Activated naive CD4-positive, alpha-beta T cell treated with anti-CD3 and anti-CD28 coated beads for 36 hours (primary cell): ENCODE results near the gene ADGRA1. TPM values are rescaled to one million over a fixed set of nuclear protein-coding genes. Genes with fewer than 3 reads are reported as not detected.
"Not testable (repeated sequence)": the region's sequence is repeated elsewhere in the genome, so short reads cannot be mapped to it uniquely, and the experiment has no call there.

Source experiments
- CTCF ChIA-PET: fragments of 350-600 bp; sonication (Branson Sonifier 250); formaldehyde crosslinking; loops from one replicate; lab custom pipeline; 2021; ENCODE audit warnings: antibody characterized with exemption; lab: Charles Lee
- DNase-seq: peaks from one replicate; pipeline ENCODE4 v3.0.0-alpha.2; 2020
- H3K27ac Mint-ChIP-seq: one replicate; pipeline ENCODE4 v1.8.0; 2021; ENCODE audit warnings: mild to moderate bottlenecking, mixed read lengths
- H3K27me3 Mint-ChIP-seq: one replicate; pipeline ENCODE4 v1.8.0; 2021; ENCODE audit warnings: low read depth, mixed read lengths
- H3K36me3 Mint-ChIP-seq: one replicate; pipeline ENCODE4 v1.8.0; 2021; ENCODE audit warnings: low read depth, mixed read lengths
- H3K4me1 Mint-ChIP-seq: one replicate; pipeline ENCODE4 v1.8.0; 2021; ENCODE audit warnings: low read depth, mixed read lengths
- H3K4me3 Mint-ChIP-seq: one replicate; pipeline ENCODE4 v1.8.0; 2021; ENCODE audit warnings: mild to moderate bottlenecking, moderate library complexity, mixed read lengths
- H3K9me3 Mint-ChIP-seq: one replicate; pipeline ENCODE4 v1.8.0; 2021; ENCODE audit warnings: mixed read lengths
- intact Hi-C: fragments of 100-400 bp; cut with micrococcal nuclease; formaldehyde crosslinking; loops from one replicate; pipeline ENCODE4 v1.15.1; 2023
- total RNA-seq, 2 experiments: library from RNA; stranded (reverse); gene quantifications; one replicate each; pipeline ENCODE4 v1.2.3, GENCODE V29; 2021

The ADGRA1 gene
- total RNA-seq, 2 experiments from 2014 or later = not detected

DNA sequence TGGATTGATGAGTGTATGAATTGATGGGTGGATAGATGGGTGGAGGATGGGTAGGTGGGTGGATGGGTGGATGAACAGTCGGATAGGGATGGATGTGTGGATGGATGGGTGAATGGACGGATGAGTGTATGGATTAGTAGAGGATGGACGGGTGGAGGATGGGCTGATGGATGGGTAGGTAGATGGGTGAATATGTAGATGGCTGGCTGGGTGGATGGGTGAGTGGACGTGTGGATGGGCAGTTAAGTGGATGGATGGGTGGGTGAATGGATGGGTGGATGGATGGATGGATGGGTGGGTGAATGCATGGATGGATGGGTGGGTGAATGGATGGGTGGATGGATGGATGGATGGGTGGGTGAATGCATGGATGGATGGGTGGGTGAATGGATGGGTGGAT, 87.9 kb downstream of the ADGRA1 start:
- intact Hi-C loops, DNase-seq, H3K4me3 Mint-ChIP-seq, H3K27ac Mint-ChIP-seq, H3K4me1 Mint-ChIP-seq, CTCF ChIA-PET, H3K36me3 Mint-ChIP-seq, H3K27me3 Mint-ChIP-seq: not testable (repeated sequence)
- H3K9me3 Mint-ChIP-seq = peaks cover 12% of the 10 kb centered on the region

DNA sequence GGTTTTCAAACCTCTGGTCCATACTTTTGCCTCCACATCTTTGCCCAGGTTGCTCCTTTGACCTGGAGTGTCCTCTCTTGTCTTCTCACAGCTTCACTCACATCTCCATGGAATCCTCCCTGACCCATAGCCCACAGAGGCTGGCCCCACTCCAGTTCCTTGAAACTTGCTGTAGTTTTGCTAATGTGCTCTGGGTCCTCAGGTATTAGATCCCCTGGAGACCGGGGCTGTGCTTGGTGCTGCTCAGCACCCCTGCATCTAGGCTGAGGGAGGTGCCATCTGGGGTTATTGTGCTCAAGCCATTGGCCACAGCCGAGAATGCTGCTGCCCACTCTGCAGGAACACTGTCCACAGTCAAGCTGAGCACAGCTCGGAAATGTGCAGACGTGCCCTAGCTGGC, 88.8 kb downstream of the ADGRA1 start:
- Mint-ChIP-seq H3K36me3 (no peaks in the 10 kb centered on the region), H3K27me3 (peaks cover 6% of the 10 kb centered on the region), H3K27ac (no peak overlapping the region), H3K4me3 (no peak overlapping the region), H3K4me1 (no peaks in the 10 kb centered on the region), H3K9me3 (peaks cover 12% of the 10 kb centered on the region)
- intact Hi-C loops = no loop called here
- CTCF ChIA-PET = no interaction called here
- DNase-seq = no peak

DNA sequence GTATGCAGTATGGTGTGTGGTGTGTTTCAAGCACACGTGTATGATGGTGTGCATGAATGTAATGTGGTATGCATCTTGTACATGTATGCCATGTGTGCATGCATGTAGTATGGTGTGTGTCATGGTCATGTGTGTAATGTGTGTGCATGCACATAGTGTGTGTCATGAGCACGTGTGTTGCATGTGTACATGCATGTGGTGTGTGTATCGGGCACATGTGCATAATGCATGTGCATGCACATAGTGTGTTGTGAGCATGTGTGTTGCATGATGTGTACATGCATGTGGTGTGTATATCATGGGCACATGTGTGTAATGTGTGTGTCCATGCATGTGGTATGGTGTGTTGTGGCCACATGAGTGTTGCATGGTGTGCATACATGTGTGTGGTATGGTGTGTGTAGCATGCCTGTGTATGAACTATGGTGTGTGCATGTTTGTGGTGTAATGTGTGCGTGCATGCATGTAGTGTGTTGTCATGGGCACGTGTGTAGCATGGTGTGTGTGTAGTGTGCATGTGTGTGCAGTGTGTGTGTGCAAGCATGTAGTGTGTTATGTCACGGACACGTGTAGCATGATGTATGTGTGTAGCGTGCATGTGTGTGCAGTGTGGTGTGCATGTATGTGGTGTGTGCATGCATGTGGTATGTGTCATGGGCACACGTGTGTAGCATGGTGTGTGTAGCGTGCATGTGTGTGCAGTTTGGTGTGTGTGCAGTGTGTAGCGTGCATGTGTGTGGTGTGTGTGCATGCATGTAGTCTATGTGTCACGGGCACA, 89.8 kb downstream of the ADGRA1 start:
- Mint-ChIP-seq H3K4me1 (no peaks in the 10 kb centered on the region), H3K36me3 (no peaks in the 10 kb centered on the region), H3K9me3 (peaks cover 12% of the 10 kb centered on the region), H3K27me3 (peaks cover 4% of the 10 kb centered on the region), H3K4me3 (no peak overlapping the region), H3K27ac (no peak overlapping the region)
- no peak for DNase-seq
- intact Hi-C loops = no loop called here
- CTCF ChIA-PET = no interaction called here

DNA sequence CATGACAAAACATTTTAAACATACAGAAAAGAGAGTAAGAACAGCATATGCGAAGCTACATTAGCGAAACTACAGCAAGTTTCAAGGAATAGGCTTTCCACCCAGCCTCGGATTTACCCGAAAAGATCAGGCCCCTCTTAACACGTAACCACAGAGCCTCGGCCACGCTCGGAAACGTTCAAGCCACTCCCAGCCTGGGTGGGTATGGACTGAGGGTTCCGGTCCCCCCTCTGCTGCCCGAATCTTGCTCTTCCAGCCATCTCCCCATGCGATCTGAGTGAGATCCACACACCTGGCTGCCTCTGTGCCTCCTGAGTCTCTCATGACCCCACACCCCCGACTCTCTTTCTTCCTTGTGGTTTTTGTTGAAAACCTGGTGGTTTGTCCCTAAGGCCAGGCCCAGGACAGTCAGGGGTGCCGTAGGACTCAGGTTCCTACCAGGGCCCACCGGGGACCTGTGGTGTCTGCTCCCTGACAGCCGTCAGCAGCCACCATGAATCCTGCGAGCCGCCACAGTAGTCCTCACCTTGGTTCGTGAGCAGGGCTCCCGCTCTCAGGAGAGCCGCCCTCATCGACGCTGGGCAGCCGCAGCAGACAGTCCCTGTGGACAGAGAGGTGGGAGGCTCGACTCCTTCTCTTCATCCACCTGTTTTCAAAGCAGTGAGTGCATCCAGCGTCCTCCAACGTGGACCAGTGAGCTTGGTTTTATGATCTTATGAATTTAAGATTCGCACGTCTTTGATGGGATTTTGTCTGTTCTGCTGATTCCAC, 90.8 kb downstream of the ADGRA1 start:
- Mint-ChIP-seq H3K9me3 (peaks cover 12% of the 10 kb centered on the region), H3K27me3 (no peaks in the 10 kb centered on the region), H3K4me1 (no peaks in the 10 kb centered on the region), H3K4me3 (no peak overlapping the region), H3K27ac (no peak overlapping the region), H3K36me3 (no peaks in the 10 kb centered on the region)
- CTCF ChIA-PET = no interaction called here
- intact Hi-C loops = no loop called here
- DNase-seq = no peak

DNA sequence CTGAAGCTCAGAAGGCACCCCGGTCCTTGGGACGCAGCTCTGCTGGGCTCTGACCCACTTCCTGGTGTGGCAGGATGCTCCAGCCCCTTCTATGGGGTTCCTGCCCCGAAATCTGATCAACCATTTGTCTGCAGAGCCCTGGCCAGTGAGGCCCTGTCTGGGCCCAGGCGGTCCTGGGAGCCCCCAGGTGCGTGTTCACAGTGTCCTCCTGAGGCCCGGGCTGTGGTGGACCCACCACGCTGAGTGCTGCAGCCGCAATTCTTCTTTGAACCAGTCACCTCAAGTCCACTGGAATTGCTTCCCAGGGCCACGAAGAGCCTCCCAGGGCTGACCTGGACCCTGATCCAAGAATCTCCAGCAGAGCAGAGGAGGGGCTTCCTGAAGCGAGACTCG, 91.4 kb downstream of the ADGRA1 start:
- H3K27ac Mint-ChIP-seq = no peak overlapping the region
- intact Hi-C loops = no loop called here
- CTCF ChIA-PET = no interaction called here
- no peak overlapping the region for H3K4me3 Mint-ChIP-seq
- no peaks in the 10 kb centered on the region for H3K4me1 Mint-ChIP-seq
- H3K27me3 Mint-ChIP-seq = no peaks in the 10 kb centered on the region
- no peaks in the 10 kb centered on the region for H3K36me3 Mint-ChIP-seq
- no peak for DNase-seq
- H3K9me3 Mint-ChIP-seq = peaks cover 12% of the 10 kb centered on the region

DNA sequence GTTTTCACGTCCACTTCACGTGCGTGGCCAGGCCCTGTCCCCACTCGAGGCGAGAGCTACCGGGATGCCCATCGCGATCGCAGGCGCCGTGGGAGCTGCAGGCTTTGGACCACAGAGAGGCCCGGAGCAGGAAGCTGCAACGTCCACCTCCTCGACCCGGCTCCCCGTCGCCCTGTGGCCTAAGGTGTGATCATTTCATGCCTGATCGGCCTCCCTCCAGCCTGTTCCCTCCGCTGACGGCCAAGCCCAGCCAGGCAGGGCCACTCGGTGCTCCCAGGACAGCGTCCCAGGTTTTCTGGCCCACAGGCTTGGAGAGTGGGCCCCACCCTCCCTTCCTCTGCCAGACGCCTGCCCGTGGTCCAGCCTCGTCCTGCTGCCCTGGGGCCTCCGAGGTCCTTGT, 91.9 kb downstream of the ADGRA1 start:
- intact Hi-C loops = no loop called here
- peaks cover 12% of the 10 kb centered on the region for H3K9me3 Mint-ChIP-seq
- CTCF ChIA-PET = no interaction called here
- H3K27me3 Mint-ChIP-seq = no peaks in the 10 kb centered on the region
- no peaks in the 10 kb centered on the region for H3K4me1 Mint-ChIP-seq
- DNase-seq = no peak
- no peak overlapping the region for H3K27ac Mint-ChIP-seq
- no peaks in the 10 kb centered on the region for H3K36me3 Mint-ChIP-seq
- no peak overlapping the region for H3K4me3 Mint-ChIP-seq

DNA sequence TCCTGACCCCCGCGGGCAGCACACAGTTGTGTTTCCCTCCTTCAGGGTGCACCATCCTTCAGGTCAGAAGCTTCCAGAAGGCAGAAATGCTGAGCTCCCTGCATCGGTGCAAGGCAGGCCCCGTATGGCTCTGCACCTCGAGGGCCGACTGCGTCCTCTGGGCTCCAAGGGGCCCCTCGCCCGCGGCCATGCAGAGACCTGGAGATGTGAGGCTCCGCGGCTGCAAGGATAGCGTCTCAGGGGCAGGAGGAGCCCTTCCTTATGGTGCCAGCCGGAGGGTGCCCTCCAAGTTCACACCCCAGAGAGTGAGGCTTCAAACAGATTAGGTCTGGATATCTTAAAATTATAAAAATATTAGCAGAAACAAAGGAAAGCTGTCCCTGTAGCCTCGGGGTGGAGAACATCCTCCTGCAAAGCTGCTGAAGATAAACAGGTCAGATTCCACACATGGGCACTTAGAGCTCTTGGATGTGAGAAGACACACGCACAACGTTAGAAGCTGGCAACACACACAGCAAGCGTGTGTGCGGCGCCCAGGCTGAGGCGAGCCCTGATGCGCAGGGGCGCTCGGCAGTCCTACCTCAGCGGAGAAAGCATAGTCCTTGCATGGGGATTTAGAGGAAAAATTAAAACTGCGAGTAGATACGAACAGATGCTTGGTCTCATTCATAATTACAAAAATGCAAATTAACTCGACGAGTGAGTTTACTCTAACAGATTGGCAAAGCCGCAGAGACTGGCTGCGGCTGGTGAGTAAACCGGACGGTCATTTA, 92.7 kb downstream of the ADGRA1 start:
- no peak for DNase-seq
- no peaks in the 10 kb centered on the region for H3K4me1 Mint-ChIP-seq
- no peak overlapping the region for H3K27ac Mint-ChIP-seq
- intact Hi-C loops = no loop called here
- no peaks in the 10 kb centered on the region for H3K36me3 Mint-ChIP-seq
- H3K27me3 Mint-ChIP-seq = no peaks in the 10 kb centered on the region
- CTCF ChIA-PET = no interaction called here
- H3K9me3 Mint-ChIP-seq = peaks cover 12% of the 10 kb centered on the region
- H3K4me3 Mint-ChIP-seq = no peak overlapping the region

DNA sequence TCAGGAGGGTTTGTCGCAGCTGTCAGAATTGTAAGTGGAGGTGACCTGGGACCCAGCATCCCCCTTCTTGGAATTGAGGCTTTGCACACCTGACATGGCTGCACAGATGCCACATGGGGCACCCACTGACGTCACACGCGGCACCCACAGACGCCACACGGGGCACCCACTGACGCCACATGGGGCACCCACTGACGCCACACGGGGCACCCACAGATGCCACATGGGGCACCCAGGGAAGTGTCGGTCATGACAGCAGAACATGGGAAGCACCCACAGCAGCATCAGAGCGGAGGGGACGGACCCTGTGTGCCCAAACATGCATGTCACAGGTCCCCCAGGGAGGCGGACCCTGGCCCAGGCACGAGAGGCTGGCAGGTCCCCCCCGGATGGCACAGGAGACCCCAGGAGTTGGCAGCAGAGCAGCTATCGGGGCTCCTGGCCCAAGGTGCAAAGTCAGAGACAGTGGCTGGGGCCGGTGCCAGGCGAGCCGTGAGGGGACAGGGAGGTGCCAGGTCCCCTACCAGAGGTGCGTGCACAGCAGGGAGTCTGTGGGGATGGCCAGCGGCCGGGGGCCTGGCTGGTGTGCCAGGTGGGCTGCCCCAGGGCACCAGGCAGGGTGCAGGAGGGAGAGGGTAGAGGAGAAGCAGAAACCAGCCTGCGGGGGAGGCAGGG, 93.4 kb downstream of the ADGRA1 start:
- intact Hi-C loops = no loop called here
- CTCF ChIA-PET = no interaction called here
- peaks cover 12% of the 10 kb centered on the region for H3K9me3 Mint-ChIP-seq
- no peak overlapping the region for H3K4me3 Mint-ChIP-seq
- no peaks in the 10 kb centered on the region for H3K36me3 Mint-ChIP-seq
- H3K27me3 Mint-ChIP-seq = no peaks in the 10 kb centered on the region
- no peak for DNase-seq
- no peak overlapping the region for H3K27ac Mint-ChIP-seq
- no peaks in the 10 kb centered on the region for H3K4me1 Mint-ChIP-seq

Other genes starting within 250 kb of the ADGRA1 start
- gene CFAP46, start 145.4 kb upstream of the ADGRA1 start, total RNA-seq = not detected
- not detected for gene KNDC1, start 72.3 kb downstream of the ADGRA1 start, total RNA-seq
- not detected for gene UTF1, start 142.3 kb downstream of the ADGRA1 start, total RNA-seq
- not detected for gene VENTX, start 149.9 kb downstream of the ADGRA1 start, total RNA-seq
- 100 to 1,000 TPM; 112 to 120 TPM for gene ADAM8, start 188.9 kb downstream of the ADGRA1 start, total RNA-seq
- gene TUBGCP2, start 220.9 kb downstream of the ADGRA1 start, total RNA-seq = 10 to 100 TPM; 47.9 to 56.1 TPM
- gene ZNF511, start 221.0 kb downstream of the ADGRA1 start, total RNA-seq = 10 to 100 TPM; 37.1 to 39.4 TPM
- gene CALY, start 249.0 kb downstream of the ADGRA1 start, total RNA-seq = not detected